Measurements from ENCODE around the gene STARD8.

The STARD8 gene

GRCh38 chrX:68691921-68692320 lies 44.5 kb downstream of the STARD8 start:
- no peak for DNase-seq (ENCODE audit: low read depth in 4 of 4, low spot score in 1 of 4)

- DNase-seq (ENCODE audit: low read depth in 4 of 4, low spot score in 1 of 4): no peak
These were observed 45.2 kb downstream of the STARD8 start for GRCh38 chrX:68692651-68693050.

GRCh38 chrX:68693481-68694434 lies 46.3 kb downstream of the STARD8 start:
- no peak for DNase-seq (ENCODE audit: low read depth in 4 of 4, low spot score in 1 of 4)

DNA sequence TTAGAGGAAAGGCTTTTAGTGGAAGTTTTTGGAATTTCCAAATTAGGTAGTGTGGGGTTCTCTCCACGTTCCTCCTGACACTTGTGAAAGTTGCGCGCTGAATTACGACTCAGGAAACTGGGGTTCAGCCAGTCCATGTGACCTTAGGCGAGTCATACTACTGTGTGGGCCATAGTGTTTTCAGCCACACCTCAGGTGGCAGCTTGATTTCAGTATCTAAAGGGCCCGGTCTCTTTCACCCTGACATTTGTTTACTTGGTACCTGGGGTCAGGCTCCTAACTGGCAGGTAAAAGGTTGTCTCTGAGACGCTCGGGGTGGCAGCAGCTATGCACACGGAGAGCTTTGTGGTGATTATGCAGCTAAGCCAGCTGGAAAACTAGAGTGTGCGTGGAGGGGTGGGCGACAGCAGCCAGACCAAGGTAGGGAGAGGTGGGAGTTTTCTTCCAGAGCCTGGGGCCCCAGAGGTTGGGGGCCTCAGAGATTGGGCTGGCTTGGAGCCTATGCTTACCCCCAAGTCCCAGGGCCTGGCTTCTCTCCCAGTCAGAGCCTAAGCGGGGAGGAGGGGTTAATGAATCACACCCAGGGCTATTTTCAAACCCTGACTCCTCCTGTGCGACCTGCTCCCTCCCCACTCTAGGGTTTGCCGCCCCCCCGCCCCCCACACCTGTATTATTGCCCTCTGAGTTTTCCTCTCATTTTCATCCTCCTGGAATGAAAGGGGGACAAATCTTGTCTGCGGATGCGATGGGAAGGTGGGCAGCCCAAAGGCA lies 47.2 kb downstream of the STARD8 start:
- DNase-seq (ENCODE audit: low read depth in 4 of 4, low spot score in 1 of 4): no peak

DNA sequence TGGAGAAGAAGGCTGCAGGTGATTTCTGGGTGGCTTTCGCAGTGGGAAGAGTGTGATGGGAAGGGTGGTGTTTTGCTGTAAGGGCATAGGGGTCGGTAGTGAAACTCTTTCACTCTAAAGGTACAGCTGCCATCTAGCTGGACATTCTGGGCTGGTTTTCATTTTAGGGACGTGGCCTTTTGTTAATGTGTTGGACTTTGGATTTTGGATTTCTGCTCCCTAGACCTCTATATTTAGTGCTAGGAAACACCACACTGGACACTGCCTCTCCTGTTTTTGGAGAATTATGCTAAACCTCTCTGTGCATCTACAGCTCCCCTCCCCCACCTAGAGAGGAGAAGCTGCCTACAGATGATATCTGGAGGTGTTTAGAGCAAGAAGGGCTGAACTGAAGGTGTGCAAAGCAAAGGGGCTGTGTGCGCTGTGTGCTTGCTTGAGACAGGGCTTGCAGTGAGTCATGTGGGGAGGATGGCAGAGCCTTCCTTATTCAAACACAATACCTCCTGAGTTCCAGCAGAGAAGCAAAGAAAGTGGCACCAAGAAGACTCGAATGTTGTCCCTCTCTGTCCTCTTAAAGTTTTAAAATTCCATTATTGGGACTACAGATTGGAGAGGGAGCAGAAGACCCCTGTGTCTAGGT lies 47.9 kb downstream of the STARD8 start:
- DNase-seq (ENCODE audit: low read depth in 4 of 4, low spot score in 1 of 4): no peak

DNA sequence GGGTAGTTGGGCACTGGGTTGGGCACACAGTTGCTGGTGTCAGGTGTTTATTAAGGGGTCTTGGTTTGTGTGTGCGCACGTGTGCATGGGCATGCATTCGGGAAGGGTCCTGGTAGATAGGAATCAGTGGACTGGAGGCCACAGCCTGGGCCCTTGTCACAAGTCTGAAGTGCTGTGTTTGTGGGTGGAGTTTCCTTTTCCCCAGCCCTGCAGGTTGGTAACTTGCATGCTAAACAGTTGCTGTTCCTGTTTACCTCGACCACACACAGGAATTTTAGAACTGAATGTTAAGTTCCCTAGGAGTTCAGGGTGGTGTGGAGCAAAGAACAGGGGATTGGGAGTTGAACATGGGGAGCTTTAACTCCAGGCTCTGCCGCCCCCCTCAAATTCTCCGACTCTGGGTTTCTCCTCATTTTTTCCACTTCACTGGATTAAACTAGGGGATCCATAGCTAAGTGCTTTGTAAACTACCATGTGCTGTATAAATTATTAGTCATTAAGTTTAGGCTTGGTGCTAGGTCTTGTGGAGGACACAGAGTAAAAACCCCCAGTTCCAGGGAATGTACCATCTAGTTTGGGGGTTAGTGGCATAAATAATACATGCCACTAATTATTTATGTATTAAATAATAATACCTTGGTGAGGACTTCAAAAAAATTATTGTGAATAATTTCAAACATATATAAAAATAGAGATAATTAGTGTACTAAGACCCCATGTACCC lies 49.0 kb downstream of the STARD8 start:
- no peak for DNase-seq (ENCODE audit: low read depth in 4 of 4, low spot score in 1 of 4)

DNA sequence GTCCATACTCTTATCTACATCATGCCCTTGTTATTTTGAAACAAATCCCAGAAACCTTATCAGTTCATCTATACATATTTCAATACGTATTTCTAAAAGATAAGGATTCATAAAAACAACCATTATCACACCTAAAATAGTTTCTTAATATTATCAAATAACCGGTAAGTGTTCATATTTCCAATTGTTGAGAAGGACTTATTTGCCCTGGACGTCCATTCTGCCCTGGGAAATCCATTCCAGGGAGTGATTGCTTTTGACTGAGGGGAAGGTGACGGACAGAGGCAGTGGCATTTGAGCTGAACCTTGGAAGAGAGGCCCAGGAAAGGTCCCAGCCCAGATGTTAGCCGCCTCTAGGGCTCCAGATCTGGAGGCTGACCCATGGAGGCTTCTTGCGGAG lies 49.6 kb downstream of the STARD8 start:
- DNase-seq (ENCODE audit: low read depth in 4 of 4, low spot score in 1 of 4): no peak

GRCh38 chrX:68697465-68698125 lies 50.1 kb downstream of the STARD8 start:
- no peak for DNase-seq (ENCODE audit: low read depth in 4 of 4, low spot score in 1 of 4)

GRCh38 chrX:68698942-68699341 lies 51.5 kb downstream of the STARD8 start:
- DNase-seq (ENCODE audit: low read depth in 4 of 4, low spot score in 1 of 4): no peak

- DNase-seq (ENCODE audit: low read depth in 4 of 4, low spot score in 1 of 4): no peak
These were observed 52.7 kb downstream of the STARD8 start for GRCh38 chrX:68699960-68700746.

DNA sequence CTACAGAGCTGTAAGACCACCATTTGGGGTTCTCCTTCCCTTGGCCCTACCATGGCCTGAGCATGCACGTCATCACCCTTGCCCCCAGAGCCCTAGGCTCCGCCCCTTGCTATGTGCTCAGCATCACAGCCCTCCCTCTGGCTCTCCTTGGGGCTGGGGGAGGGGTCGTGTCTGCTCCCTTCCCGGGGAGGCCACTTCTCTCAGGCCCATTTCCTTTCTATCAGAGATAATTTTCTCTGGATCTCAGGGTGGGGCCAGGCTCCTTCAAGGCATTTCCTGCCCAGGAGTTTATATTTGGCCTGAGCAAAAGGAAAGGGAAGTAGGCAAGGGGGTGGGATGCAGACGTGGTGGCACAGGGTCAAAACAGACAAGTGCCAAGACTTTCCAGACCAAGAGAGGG lies 55.9 kb downstream of the STARD8 start:
- DNase-seq (ENCODE audit: low read depth in 4 of 4, low spot score in 1 of 4): no peak

DNA sequence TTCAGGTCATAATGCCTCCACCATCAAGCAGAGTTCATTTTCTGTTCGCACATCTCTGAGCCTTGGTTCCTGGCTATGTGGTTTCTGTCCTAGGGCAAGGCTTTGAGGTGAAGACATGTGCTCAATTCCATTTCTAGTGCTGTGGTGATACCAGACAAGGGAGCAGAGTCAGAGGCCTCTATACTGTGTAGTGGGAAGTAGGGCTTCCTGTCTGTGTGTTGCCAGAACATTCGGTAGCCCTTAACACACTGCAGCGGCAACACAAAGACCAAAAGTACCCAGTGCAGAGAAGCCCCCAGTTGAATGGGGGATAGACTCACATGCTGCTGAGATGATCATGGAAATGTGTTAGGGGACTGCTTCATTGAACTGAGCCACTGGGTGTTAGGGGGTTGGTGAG lies 56.4 kb downstream of the STARD8 start:
- no peak for DNase-seq (ENCODE audit: low read depth in 4 of 4, low spot score in 1 of 4)

- DNase-seq (ENCODE audit: low read depth in 4 of 4, low spot score in 1 of 4): no peak
These were observed 58.5 kb downstream of the STARD8 start for GRCh38 chrX:68705986-68706385.

DNA sequence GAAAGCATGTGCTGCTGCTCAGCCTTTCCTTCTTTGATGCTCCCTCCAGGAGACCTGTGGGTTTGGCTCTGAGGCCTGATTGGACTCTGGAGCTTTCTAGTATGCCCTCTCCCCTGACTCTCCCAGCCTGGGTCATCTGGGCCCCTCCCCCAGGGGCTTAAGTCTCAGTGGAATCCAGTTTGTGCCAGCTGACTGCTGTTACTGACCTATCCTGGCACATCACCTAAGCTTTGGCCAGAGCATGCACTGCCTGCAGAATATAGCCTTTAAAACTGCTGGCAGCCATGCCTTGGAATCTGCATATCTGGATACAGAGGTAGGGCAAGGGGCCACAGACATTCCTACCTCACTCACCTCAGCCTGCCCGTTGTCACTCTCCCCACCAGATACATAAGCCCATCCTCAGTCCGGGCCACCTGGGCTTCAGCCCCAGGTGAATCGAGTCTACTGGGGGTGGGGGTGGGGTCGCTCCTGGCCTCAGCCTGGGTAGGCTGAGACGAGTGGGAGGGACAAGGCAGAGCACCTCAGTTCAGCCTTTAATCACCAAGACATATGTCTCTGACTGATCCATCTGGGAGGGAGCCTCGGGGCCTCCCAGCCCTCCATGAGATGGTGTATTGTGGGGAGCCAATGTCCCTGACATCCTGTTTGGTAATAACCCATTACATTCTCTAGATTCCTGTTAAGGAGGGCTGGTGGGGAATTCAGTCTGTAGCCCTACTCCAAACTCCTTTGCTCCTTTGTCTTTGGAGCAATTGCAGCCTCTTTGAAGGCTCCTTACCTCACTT lies 61.2 kb downstream of the STARD8 start:
- DNase-seq (ENCODE audit: low read depth in 4 of 4, low spot score in 1 of 4): no peak

- no peak for DNase-seq (ENCODE audit: low read depth in 4 of 4, low spot score in 1 of 4)
These were observed 63.6 kb downstream of the STARD8 start for GRCh38 chrX:68710870-68711576.

- DNase-seq (ENCODE audit: low read depth in 4 of 4, low spot score in 1 of 4): no peak
These were observed 64.4 kb downstream of the STARD8 start for GRCh38 chrX:68711845-68712244.

- no peak for DNase-seq (ENCODE audit: low read depth in 4 of 4, low spot score in 1 of 4)
These were observed 67.4 kb downstream of the STARD8 start for GRCh38 chrX:68714856-68715255.

- no peak for DNase-seq (ENCODE audit: low read depth in 4 of 4, low spot score in 1 of 4)
These were observed 69.7 kb downstream of the STARD8 start for GRCh38 chrX:68717196-68717595.
